ENCODE measurements around the gene C6orf47.

DNA sequence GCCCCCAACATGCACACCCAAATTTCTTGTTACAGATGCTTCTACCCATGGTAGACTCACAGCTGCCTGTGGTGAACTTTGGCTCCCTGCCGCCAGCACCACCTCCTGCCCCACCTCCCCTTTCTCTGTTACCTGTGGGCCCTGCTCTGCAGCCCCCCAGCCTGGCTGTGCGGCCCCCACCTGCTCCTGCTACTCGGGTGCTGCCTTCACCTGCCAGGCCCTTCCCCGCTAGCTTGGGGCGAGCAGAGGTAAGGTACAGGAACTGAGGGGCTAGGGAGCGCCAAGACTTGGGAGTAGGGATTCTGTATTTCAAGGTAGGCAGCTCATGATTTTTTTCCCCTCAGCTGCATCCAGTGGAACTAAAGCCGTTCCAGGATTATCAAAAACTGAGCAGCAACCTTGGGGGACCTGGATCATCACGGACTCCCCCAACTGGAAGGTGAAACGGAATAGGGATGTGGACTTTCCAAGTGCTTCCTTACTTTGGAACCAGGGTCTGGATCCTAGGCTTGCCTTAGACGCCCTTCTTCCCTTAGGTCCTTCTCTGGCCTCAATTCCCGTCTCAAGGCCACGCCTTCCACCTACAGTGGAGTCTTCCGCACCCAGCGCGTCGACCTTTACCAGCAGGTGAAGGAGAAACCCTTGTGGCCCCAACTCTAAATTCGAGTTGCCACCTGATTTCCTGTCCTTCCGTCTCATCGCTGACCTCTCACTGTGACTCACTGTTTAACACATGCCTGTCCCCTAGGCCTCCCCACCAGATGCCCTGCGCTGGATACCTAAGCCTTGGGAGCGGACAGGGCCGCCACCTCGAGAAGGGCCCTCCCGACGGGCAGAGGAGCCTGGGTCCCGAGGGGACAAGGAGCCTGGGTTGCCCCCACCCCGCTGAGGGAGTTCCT, 23.6 kb downstream of the C6orf47 start:
- TF ChIP-seq, protein P1, sequence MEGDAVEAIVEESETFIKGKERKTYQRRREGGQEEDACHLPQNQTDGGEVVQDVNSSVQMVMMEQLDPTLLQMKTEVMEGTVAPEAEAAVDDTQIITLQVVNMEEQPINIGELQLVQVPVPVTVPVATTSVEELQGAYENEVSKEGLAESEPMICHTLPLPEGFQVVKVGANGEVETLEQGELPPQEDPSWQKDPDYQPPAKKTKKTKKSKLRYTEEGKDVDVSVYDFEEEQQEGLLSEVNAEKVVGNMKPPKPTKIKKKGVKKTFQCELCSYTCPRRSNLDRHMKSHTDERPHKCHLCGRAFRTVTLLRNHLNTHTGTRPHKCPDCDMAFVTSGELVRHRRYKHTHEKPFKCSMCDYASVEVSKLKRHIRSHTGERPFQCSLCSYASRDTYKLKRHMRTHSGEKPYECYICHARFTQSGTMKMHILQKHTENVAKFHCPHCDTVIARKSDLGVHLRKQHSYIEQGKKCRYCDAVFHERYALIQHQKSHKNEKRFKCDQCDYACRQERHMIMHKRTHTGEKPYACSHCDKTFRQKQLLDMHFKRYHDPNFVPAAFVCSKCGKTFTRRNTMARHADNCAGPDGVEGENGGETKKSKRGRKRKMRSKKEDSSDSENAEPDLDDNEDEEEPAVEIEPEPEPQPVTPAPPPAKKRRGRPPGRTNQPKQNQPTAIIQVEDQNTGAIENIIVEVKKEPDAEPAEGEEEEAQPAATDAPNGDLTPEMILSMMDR (IDR thresholded peaks at IDR 0.05) = no peak
- no peak for TF ChIP-seq POLR2AphosphoS5 (IDR thresholded peaks at IDR 0.05; ENCODE audit: low read depth, low read length)
- TF ChIP-seq, protein P2, sequence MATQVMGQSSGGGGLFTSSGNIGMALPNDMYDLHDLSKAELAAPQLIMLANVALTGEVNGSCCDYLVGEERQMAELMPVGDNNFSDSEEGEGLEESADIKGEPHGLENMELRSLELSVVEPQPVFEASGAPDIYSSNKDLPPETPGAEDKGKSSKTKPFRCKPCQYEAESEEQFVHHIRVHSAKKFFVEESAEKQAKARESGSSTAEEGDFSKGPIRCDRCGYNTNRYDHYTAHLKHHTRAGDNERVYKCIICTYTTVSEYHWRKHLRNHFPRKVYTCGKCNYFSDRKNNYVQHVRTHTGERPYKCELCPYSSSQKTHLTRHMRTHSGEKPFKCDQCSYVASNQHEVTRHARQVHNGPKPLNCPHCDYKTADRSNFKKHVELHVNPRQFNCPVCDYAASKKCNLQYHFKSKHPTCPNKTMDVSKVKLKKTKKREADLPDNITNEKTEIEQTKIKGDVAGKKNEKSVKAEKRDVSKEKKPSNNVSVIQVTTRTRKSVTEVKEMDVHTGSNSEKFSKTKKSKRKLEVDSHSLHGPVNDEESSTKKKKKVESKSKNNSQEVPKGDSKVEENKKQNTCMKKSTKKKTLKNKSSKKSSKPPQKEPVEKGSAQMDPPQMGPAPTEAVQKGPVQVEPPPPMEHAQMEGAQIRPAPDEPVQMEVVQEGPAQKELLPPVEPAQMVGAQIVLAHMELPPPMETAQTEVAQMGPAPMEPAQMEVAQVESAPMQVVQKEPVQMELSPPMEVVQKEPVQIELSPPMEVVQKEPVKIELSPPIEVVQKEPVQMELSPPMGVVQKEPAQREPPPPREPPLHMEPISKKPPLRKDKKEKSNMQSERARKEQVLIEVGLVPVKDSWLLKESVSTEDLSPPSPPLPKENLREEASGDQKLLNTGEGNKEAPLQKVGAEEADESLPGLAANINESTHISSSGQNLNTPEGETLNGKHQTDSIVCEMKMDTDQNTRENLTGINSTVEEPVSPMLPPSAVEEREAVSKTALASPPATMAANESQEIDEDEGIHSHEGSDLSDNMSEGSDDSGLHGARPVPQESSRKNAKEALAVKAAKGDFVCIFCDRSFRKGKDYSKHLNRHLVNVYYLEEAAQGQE (IDR thresholded peaks at IDR 0.05; ENCODE audit: insufficient read depth in 1 of 2, low read depth in 2 of 2, low read length in 1 of 2) = no peak

Measured in Panc1 (cell line).